Measurements from ENCODE around the gene CPSF2. TPM values are rescaled to one million over a fixed set of nuclear protein-coding genes. Genes with fewer than 3 reads are reported as not detected.
"Not testable (repeated sequence)": the region's sequence is repeated elsewhere in the genome, so short reads cannot be mapped to it uniquely, and the experiment has no call there.

Gene CPSF2
- total and polyA plus RNA-seq, 7 donors, result 6.0 to 41.8 (median 22.4) TPM

DNA sequence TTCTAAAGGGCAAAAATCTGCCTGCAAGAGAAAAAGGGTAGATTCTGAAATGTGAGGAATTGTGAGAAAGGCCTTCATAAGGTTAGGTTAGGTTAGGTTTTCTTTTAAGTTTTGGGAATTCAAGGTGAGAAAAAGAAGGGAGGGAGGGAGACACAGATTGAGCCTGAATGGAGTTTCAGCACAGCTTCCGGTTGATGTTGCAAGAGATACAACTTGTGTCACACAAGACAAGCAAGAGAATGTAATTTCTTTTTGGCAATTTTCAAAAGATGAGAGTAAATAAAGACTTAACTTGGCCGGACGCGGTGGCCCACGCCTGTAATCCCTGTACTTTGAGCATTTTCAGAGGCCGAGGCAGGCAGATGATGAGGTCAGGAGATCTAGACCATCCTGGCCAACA, 63.8 kb downstream of the CPSF2 start:
- no peak for DNase-seq
- TF ChIP-seq EP300 (IDR thresholded peaks at IDR 0.05) (no peak), POLR2AphosphoS5 (IDR thresholded peaks at IDR 0.05) (no peak), POLR2A (IDR thresholded peaks at IDR 0.05) (no peak)
- TF ChIP-seq, protein P1, sequence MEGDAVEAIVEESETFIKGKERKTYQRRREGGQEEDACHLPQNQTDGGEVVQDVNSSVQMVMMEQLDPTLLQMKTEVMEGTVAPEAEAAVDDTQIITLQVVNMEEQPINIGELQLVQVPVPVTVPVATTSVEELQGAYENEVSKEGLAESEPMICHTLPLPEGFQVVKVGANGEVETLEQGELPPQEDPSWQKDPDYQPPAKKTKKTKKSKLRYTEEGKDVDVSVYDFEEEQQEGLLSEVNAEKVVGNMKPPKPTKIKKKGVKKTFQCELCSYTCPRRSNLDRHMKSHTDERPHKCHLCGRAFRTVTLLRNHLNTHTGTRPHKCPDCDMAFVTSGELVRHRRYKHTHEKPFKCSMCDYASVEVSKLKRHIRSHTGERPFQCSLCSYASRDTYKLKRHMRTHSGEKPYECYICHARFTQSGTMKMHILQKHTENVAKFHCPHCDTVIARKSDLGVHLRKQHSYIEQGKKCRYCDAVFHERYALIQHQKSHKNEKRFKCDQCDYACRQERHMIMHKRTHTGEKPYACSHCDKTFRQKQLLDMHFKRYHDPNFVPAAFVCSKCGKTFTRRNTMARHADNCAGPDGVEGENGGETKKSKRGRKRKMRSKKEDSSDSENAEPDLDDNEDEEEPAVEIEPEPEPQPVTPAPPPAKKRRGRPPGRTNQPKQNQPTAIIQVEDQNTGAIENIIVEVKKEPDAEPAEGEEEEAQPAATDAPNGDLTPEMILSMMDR (IDR thresholded peaks at IDR 0.05), result no peak
- H3K9me3 ChIP-seq, result no peaks in the 10 kb centered on the region
- no peaks in the 10 kb centered on the region for H3K36me3 ChIP-seq
- no peak overlapping the region for H3K4me3 ChIP-seq
- intact Hi-C loops (cut with DNase I), result no loop called here
- no peak overlapping the region for H3K27ac ChIP-seq
- H3K4me1 ChIP-seq, result no peaks in the 10 kb centered on the region
- 78 to 81% methylated on average over 6 of the region's 6 CpGs for WGBS, 2 donors
- no peaks in the 10 kb centered on the region for H3K27me3 ChIP-seq

DNA sequence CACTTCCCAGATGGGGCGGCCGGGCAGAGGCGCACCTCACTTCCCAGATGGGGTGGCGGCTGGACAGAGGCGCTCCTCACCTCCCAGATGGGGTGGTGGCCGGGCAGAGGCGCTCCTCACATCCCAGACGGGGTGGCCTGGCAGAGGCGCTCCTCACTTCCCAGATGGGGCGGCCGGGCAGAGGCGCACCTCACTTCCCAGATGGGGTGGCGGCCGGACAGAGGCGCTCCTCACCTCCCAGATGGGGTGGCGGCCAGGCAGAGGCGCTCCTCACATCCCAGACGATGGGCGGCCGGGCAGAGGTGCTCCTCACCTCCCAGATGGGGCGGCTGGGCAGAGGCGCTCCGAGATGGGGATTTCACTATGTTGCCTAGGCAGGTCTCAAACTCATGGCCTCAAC, 65.8 kb downstream of the CPSF2 start:
- H3K36me3 ChIP-seq; H3K27me3 ChIP-seq; H3K4me3 ChIP-seq; H3K4me1 ChIP-seq; H3K9me3 ChIP-seq; H3K27ac ChIP-seq; intact Hi-C loops (cut with DNase I); DNase-seq: not testable (repeated sequence)
- whole genome bisulfite sequencing, 2 donors, result 93% methylated on average over 23 of the region's 23 CpGs

DNA sequence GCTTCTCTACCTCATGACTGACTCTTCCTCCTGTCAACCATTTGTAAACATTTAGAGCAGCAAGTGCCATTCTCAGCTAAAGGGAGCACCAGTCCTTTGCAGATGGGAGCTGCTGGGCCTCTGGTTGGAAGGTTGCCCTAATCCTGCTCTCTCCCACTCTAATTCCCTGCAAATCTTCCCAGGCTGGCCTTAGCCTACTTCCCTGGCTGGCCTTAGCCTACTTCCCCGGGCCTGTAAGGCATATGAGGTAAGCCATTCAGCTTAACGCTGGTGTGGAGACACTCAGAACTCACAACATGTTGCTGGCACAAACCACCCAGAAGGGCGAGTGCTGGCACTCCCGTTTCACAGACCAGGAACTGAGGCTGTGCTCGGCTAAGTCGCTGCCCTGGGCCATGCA, 69.0 kb downstream of the CPSF2 start:
- no peaks in the 10 kb centered on the region for H3K4me1 ChIP-seq
- H3K9me3 ChIP-seq, result no peaks in the 10 kb centered on the region
- no peaks in the 10 kb centered on the region for H3K36me3 ChIP-seq
- intact Hi-C loops (cut with DNase I), result no loop called here
- H3K4me3 ChIP-seq, result no peak overlapping the region
- H3K27ac ChIP-seq, result no peak overlapping the region
- no peaks in the 10 kb centered on the region for H3K27me3 ChIP-seq
- TF ChIP-seq EP300 (IDR thresholded peaks at IDR 0.05) (no peak), POLR2A (IDR thresholded peaks at IDR 0.05) (no peak), POLR2AphosphoS5 (IDR thresholded peaks at IDR 0.05) (no peak)
- TF ChIP-seq, protein P1 (IDR thresholded peaks at IDR 0.05), result no peak
- no peak for DNase-seq
- WGBS, 2 donors, result 79 to 83% methylated on average over 6 of the region's 6 CpGs

DNA sequence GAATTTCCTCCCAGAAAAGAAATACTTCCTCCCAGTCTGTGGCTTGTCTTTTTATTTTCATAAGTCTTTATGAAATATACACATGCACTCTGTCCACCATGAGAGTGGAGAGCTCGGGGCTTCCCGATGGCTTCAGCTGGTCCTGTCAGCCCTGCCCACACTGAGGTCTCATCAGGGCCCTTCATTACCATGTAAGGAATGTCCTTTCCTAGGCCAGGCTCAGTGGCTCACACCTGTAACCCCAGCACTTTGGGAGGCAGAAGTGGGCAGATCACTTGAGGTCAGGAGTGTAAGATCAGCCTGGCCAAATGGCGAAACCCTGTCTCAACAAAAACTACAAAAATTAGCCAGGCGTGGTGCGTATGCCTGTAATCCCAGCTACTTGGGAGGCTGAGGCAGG, 77.0 kb downstream of the CPSF2 start:
- 81 to 85% methylated on average over 5 of the region's 5 CpGs for WGBS, 2 donors
- Histone ChIP-seq H3K27ac (no peak overlapping the region), H3K36me3 (no peaks in the 10 kb centered on the region), H3K9me3 (no peaks in the 10 kb centered on the region), H3K4me3 (no peak overlapping the region), H3K27me3 (no peaks in the 10 kb centered on the region), H3K4me1 (no peaks in the 10 kb centered on the region)
- TF ChIP-seq EP300 (IDR thresholded peaks at IDR 0.05), result no peak
- TF ChIP-seq, protein P1 (IDR thresholded peaks at IDR 0.05), result no peak
- TF ChIP-seq POLR2A (IDR thresholded peaks at IDR 0.05), result no peak
- TF ChIP-seq POLR2AphosphoS5 (IDR thresholded peaks at IDR 0.05), result no peak
- DNase-seq, result no peak
- intact Hi-C loops (cut with DNase I), result no loop called here

DNA sequence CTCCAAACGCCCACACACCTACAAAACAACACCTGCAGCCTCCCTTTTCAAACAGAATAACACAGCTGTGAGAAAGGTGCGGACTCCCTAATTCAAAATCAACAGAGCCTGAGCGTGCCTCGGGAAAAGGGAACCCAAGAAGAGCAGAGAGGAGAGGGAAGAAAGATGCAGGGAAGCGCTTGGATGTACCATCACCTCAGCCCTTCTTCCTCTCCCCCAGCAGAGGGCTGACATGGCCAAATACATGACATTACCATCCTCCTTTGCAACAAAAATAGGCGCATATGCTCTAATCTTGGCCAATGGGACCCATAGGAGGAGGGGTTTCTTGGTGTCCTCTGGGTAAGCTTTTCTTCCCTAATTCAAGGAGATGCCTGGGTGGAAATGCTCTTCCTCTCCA, 78.0 kb downstream of the CPSF2 start:
- H3K4me1 ChIP-seq, result no peaks in the 10 kb centered on the region
- H3K36me3 ChIP-seq, result no peaks in the 10 kb centered on the region
- H3K4me3 ChIP-seq, result no peak overlapping the region
- 49 to 57% methylated on average over 6 of the region's 6 CpGs for WGBS, 2 donors
- intact Hi-C loops (cut with DNase I), result no loop called here
- no peak overlapping the region for H3K27ac ChIP-seq
- no peak for DNase-seq
- H3K9me3 ChIP-seq, result no peaks in the 10 kb centered on the region
- TF ChIP-seq POLR2A (IDR thresholded peaks at IDR 0.05) (no peak), POLR2AphosphoS5 (IDR thresholded peaks at IDR 0.05) (no peak), EP300 (IDR thresholded peaks at IDR 0.05) (no peak)
- TF ChIP-seq, protein P1 (IDR thresholded peaks at IDR 0.05), result no peak
- H3K27me3 ChIP-seq, result no peaks in the 10 kb centered on the region

All from sigmoid colon (tissue), 7 donors.